Embryonic facial prominence (tissue), 1 donor: ENCODE results near the gene SNCB.

Experiments used
- DNase-seq: peaks from one replicate; pipeline ENCODE4 v3.0.0-alpha.2; 2016; ENCODE audit errors: extremely low spot score

Gene SNCB

GRCh38 chr5:176575066-176575465 is 55.3 kb downstream of the SNCB start:
- no peak for DNase-seq

GRCh38 chr5:176574297-176574591 is 56.1 kb downstream of the SNCB start:
- no peak for DNase-seq

- DNase-seq: no peak
Observed at GRCh38 chr5:176573564-176574296, 56.6 kb downstream of the SNCB start.
